ENCODE data around the gene MAML1. TPM values are rescaled to one million over a fixed set of nuclear protein-coding genes. Genes with fewer than 3 reads are reported as not detected.

The MAML1 gene
- total and polyA plus RNA-seq, 7 experiments from 2014 or later, result 3.5 to 51.2 (median 33.4) TPM

DNA sequence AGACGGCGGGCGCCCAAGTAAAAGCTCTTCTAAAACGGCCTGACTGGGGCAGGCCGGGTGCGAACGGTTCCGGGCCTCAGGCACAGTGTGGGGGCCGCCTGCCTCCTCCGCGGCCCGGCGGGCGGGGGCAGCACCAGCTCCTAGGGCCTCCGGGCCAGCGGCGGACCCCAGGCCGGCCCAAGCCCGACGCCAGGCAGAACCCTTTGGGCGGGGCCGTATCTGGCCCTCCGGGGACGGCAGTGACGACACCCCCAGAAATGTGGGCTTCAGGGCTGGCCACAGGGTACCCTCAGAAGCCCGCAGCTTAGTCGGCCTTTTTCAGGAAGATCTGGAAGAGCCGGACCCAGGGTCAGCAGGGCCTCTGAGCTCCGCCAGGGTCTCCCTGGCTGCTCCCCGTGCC is 65.1 kb downstream of the MAML1 start:
- Mint-ChIP-seq H3K9me3 (peaks cover 0 to 4% (median 0%) of the 10 kb centered on the region in 11 donors), H3K27ac (no peak overlapping the region), H3K27me3 (no peaks in the 10 kb centered on the region), H3K36me3 (peaks cover 0 to 9% (median 3%) of the 10 kb centered on the region in 5 donors), H3K4me3 (peak overlapping the region in 2 of 10 donors; percentile 9 to 20), H3K4me1 (peaks cover 23 to 42% (median 32%) of the 10 kb centered on the region in 7 donors)
- intact Hi-C loops (cut with micrococcal nuclease), result loop anchor here (2.0 to 5.0 kb wide), 5 partner anchors 65 to 1645 kb away; partner anchors contain the start of genes CANX (in 1 of the 2), HNRNPH1 (in 1 of the 2), MAML1 (in 1 of the 2) and NHP2 (in 1 of the 2)
- Histone ChIP-seq H3K27ac (ENCODE audit: low read depth, low read length) (no peak overlapping the region), H3K9me3 (ENCODE audit: control insufficient read depth in 2 of 3, low read length in 3 of 3) (no peaks in the 10 kb centered on the region), H3K27me3 (ENCODE audit: control insufficient read depth in 2 of 2, insufficient read depth in 2 of 2, low read length in 2 of 2) (no peaks in the 10 kb centered on the region), H3K36me3 (ENCODE audit: control insufficient read depth in 2 of 3, insufficient read depth in 3 of 3, low read length in 3 of 3) (peaks cover 0 to 21% (median 0%) of the 10 kb centered on the region in 3 experiments), H3K4me1 (ENCODE audit: control insufficient read depth in 2 of 2, insufficient read depth in 2 of 2, low read length in 2 of 2) (peaks cover 24 to 28% of the 10 kb centered on the region in 2 donors), H3K4me3 (ENCODE audit: low read length) (no peak overlapping the region)
- DNase-seq (no peak), ATAC-seq (no peak)
- ChIA-PET POLR2A (interaction anchor here (0.6 to 2.9 kb wide), 5 partner anchors 8 to 546 kb away, joined by 3 to 8 read pairs (median 7); partner anchors contain the start of genes HNRNPH1, MAML1 and TBC1D9B), CTCF (interaction anchor here (0.7 to 4.3 kb wide), 4 partner anchors 35 to 179 kb away, joined by 3 to 36 read pairs (median 3); no protein-coding TSS in a partner anchor)

DNA sequence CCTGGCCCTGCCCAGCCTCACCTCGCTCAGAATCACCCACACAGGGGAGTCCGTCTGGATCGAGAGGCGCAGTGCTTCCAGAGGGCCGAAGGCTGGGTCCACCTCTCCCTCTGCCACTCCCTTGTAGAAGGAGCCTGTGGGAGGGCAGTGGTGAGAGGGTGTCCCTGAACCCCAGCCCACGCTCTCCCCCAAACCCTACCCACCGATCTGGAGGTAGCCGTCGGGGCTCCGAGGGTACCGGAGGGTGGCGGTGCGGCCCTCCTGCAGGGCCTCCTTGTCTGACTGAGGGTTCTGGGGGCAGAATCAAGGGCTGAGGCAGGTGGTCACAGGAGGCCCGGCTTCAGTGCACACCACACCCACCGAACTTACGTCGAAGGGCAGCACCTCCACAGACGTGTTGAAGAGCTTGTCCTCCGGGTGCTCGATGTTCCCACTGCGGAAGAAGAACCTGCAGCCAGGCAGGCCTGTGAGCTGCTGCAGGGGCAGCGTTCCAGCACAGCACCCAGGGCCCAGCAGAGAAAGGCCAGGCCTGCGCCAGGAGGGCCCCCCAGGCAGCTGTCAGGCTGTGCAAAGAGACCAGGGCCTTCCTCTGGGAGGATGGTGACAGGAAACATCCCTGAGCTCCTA is 65.6 kb downstream of the MAML1 start:
- peaks cover 0 to 4% (median 0%) of the 10 kb centered on the region in 11 donors for H3K9me3 Mint-ChIP-seq
- CTCF ChIA-PET, result interaction anchor here (1.4 to 4.3 kb wide), 2 partner anchors 35 to 55 kb away, joined by 3 to 36 read pairs; no protein-coding TSS in a partner anchor
- no peaks in the 10 kb centered on the region for H3K9me3 ChIP-seq (ENCODE audit: control insufficient read depth in 2 of 3, low read length in 3 of 3)
- no peak overlapping the region for H3K27ac Mint-ChIP-seq
- H3K4me1 ChIP-seq (ENCODE audit: control insufficient read depth in 2 of 2, insufficient read depth in 2 of 2, low read length in 2 of 2), result peaks cover 28 to 29% of the 10 kb centered on the region in 2 donors
- H3K4me3 ChIP-seq (ENCODE audit: low read length), result no peak overlapping the region
- DNase-seq (no peak), ATAC-seq (no peak)
- intact Hi-C loops (cut with micrococcal nuclease), result loop anchor here (5.0 kb wide), 4 partner anchors 101 to 1646 kb away; partner anchors contain the start of genes CANX (in 1 of the 2), HNRNPH1 (in 1 of the 2) and NHP2 (in 1 of the 2)
- H3K4me3 Mint-ChIP-seq, result peak overlapping the region in 1 of 10 donors; percentile 25
- no peak overlapping the region for H3K27ac ChIP-seq (ENCODE audit: low read depth, low read length)
- no peaks in the 10 kb centered on the region for H3K27me3 ChIP-seq (ENCODE audit: control insufficient read depth in 2 of 2, insufficient read depth in 2 of 2, low read length in 2 of 2)
- POLR2A ChIA-PET, result interaction anchor here (0.6 to 2.9 kb wide), 4 partner anchors 21 to 547 kb away, joined by 3 to 8 read pairs (median 3); partner anchors contain the start of gene HNRNPH1
- peaks cover 0 to 21% (median 0%) of the 10 kb centered on the region in 3 experiments for H3K36me3 ChIP-seq (ENCODE audit: control insufficient read depth in 2 of 3, insufficient read depth in 3 of 3, low read length in 3 of 3)
- H3K36me3 Mint-ChIP-seq, result peaks cover 0 to 9% (median 3%) of the 10 kb centered on the region in 5 donors
- H3K4me1 Mint-ChIP-seq, result peaks cover 22 to 41% (median 32%) of the 10 kb centered on the region in 7 donors
- H3K27me3 Mint-ChIP-seq, result no peaks in the 10 kb centered on the region

DNA sequence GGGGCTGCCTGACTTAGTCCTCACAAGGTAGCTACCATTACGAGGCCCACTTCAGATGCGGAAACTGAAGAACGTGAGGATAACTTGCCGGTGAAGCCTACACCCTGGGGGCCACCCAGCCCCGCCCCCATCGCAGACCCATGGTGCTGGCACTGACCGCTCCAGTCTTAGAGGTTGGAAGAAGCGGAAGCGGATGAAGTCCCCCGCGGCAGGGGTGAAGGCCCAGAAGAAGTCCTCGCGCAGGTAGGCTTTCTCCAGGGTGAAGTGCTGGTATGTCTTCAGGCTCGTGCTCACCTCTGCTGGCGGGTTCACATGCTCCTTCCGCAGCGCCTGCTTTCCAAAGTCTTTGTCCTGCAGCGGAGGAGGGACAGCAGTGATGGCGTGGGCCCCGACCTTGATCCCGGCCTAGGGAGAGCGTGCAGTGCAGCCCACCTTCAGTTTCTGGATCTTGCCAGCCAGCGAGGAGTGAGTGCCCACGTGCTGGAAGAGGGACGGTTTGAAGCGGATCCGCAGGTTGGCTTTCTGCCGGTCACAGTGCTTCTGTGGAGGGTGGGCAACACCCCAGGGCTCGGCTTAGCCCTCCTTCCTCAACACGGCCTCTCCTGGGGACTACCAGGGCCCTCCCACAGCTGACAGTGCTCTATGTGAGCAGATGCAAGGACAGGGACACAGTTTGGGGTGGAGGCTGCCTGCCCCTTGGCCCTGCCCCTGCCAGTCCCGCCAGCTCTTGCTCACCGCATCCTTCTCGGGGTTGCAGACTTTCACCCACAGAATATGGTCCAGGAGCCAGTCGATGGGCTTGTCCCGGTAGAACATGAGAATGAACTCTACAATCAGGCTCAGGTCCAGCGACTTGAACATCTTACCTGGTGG is 66.4 kb downstream of the MAML1 start:
- H3K27ac Mint-ChIP-seq, result no peak overlapping the region
- DNase-seq, result no peak
- H3K4me3 ChIP-seq (ENCODE audit: low read length), result no peak overlapping the region

DNA sequence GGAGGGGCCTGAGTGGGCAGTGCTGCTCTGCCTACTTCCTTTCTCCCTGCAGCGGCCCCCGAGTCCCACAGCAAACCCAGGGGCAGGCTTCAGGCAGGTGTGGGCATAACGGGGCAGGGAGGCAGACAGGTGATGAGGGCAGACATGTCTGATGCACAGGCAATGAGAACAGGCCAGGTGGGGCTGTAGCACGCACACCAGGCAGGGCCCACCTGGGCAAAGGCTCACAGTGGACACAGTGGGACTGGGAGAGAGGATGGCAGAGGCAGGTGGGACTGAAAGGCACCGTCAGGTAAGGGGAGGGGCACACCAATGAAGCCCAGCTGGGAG is 67.0 kb downstream of the MAML1 start:
- H3K27ac Mint-ChIP-seq, result no peak overlapping the region
- H3K36me3 Mint-ChIP-seq, result peaks cover 0 to 9% (median 3%) of the 10 kb centered on the region in 5 donors
- no peaks in the 10 kb centered on the region for H3K27me3 Mint-ChIP-seq
- H3K4me3 Mint-ChIP-seq, result peak overlapping the region in 2 of 10 donors; percentile 23
- Histone ChIP-seq H3K4me3 (ENCODE audit: low read length) (no peak overlapping the region), H3K9me3 (ENCODE audit: control insufficient read depth in 2 of 3, low read length in 3 of 3) (no peaks in the 10 kb centered on the region), H3K4me1 (ENCODE audit: control insufficient read depth in 2 of 2, insufficient read depth in 2 of 2, low read length in 2 of 2) (peaks cover 26 to 28% of the 10 kb centered on the region in 2 donors), H3K27me3 (ENCODE audit: control insufficient read depth in 2 of 2, insufficient read depth in 2 of 2, low read length in 2 of 2) (no peaks in the 10 kb centered on the region), H3K27ac (ENCODE audit: low read depth, low read length) (no peak overlapping the region), H3K36me3 (ENCODE audit: control insufficient read depth in 2 of 3, insufficient read depth in 3 of 3, low read length in 3 of 3) (peaks cover 0 to 21% (median 0%) of the 10 kb centered on the region in 3 experiments)
- intact Hi-C loops (cut with micrococcal nuclease), result loop anchor here (5.0 kb wide), 4 partner anchors 102 to 1647 kb away; partner anchors contain the start of genes CANX (in 1 of the 2), HNRNPH1 (in 1 of the 2) and NHP2 (in 1 of the 2)
- ChIA-PET POLR2A (interaction anchor here (1.3 kb wide), 1 partner anchor 20 kb away, joined by 3 read pairs; no protein-coding TSS in a partner anchor), CTCF (no interaction called here)
- peaks cover 26 to 41% (median 32%) of the 10 kb centered on the region in 7 donors for H3K4me1 Mint-ChIP-seq
- H3K9me3 Mint-ChIP-seq, result peaks cover 0 to 4% (median 0%) of the 10 kb centered on the region in 11 donors
- ATAC-seq, result no peak
- no peak for DNase-seq

More for the DNA sequence above, 66.4 kb downstream of the MAML1 start:
- Histone ChIP-seq H3K9me3 (ENCODE audit: control insufficient read depth in 2 of 3, low read length in 3 of 3) (no peaks in the 10 kb centered on the region), H3K27ac (ENCODE audit: low read depth, low read length) (no peak overlapping the region), H3K27me3 (ENCODE audit: control insufficient read depth in 2 of 2, insufficient read depth in 2 of 2, low read length in 2 of 2) (no peaks in the 10 kb centered on the region), H3K36me3 (ENCODE audit: control insufficient read depth in 2 of 3, insufficient read depth in 3 of 3, low read length in 3 of 3) (peaks cover 0 to 21% (median 0%) of the 10 kb centered on the region in 3 experiments), H3K4me1 (ENCODE audit: control insufficient read depth in 2 of 2, insufficient read depth in 2 of 2, low read length in 2 of 2) (peaks cover 26 to 28% of the 10 kb centered on the region in 2 donors)
- peaks cover 0 to 9% (median 3%) of the 10 kb centered on the region in 5 donors for H3K36me3 Mint-ChIP-seq
- CTCF ChIA-PET, result no interaction called here
- POLR2A ChIA-PET, result interaction anchor here (0.6 to 1.3 kb wide), 3 partner anchors 21 to 29 kb away, joined by 3 read pairs; no protein-coding TSS in a partner anchor
- H3K27me3 Mint-ChIP-seq, result no peaks in the 10 kb centered on the region
- peak overlapping the region in 2 of 10 donors; percentile 23 for H3K4me3 Mint-ChIP-seq
- intact Hi-C loops (cut with micrococcal nuclease), result loop anchor here (5.0 kb wide), 4 partner anchors 102 to 1647 kb away; partner anchors contain the start of genes CANX (in 1 of the 2), HNRNPH1 (in 1 of the 2) and NHP2 (in 1 of the 2)
- peaks cover 0 to 4% (median 0%) of the 10 kb centered on the region in 11 donors for H3K9me3 Mint-ChIP-seq
- no peak for ATAC-seq
- peaks cover 20 to 41% (median 32%) of the 10 kb centered on the region in 7 donors for H3K4me1 Mint-ChIP-seq

DNA sequence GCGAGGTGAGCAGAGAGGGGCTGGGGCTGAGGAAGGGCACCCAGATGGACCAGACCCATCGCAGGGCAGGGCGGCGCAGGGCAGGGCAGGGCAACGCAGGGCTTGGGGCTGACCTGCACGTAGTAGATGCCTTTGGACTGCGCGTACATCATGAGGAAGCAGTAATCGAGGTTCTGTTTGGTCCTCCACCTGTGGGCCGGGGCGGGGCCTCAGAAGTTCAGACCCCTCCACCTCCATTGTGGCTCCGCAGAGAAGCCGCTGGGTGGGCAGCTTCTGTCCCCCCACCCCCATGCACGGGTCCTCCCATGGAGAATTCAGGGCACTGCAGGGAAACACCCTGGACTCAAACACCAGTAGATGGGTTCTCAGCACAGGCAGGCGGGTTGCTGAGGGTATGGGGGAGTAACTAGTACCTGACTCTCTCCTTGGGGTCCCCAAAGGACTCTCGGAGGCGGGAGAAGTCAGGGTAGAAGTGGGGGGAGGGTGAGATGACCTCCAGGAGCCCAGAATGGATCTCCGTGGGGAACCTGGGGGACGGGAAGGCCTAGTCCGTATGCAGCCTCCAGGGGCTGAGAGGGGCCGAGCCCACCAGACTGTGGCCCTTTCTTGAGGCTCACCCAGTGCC is 67.6 kb downstream of the MAML1 start:
- Histone ChIP-seq H3K4me1 (ENCODE audit: control insufficient read depth in 2 of 2, insufficient read depth in 2 of 2, low read length in 2 of 2) (peaks cover 26 to 28% of the 10 kb centered on the region in 2 donors), H3K27ac (ENCODE audit: low read depth, low read length) (no peak overlapping the region), H3K4me3 (ENCODE audit: low read length) (no peak overlapping the region), H3K9me3 (ENCODE audit: control insufficient read depth in 2 of 3, low read length in 3 of 3) (no peaks in the 10 kb centered on the region), H3K36me3 (ENCODE audit: control insufficient read depth in 2 of 3, insufficient read depth in 3 of 3, low read length in 3 of 3) (peaks cover 0 to 21% (median 0%) of the 10 kb centered on the region in 3 experiments), H3K27me3 (ENCODE audit: control insufficient read depth in 2 of 2, insufficient read depth in 2 of 2, low read length in 2 of 2) (no peaks in the 10 kb centered on the region)
- ChIA-PET CTCF (interaction anchor here (0.5 kb wide), 1 partner anchor 63 kb away, joined by 3 read pairs; no protein-coding TSS in a partner anchor), POLR2A (interaction anchor here (1.3 kb wide), 1 partner anchor 20 kb away, joined by 3 read pairs; no protein-coding TSS in a partner anchor)
- H3K36me3 Mint-ChIP-seq, result peaks cover 0 to 9% (median 3%) of the 10 kb centered on the region in 5 donors
- no peak for DNase-seq
- H3K27me3 Mint-ChIP-seq, result no peaks in the 10 kb centered on the region
- ATAC-seq, result no peak
- peaks cover 0 to 4% (median 0%) of the 10 kb centered on the region in 11 donors for H3K9me3 Mint-ChIP-seq
- intact Hi-C loops (cut with micrococcal nuclease), result loop anchor here (5.0 kb wide), 1 partner anchor 272 kb away; the partner anchor contains the start of gene RNF130 (in 2 of the 2)
- H3K27ac Mint-ChIP-seq, result no peak overlapping the region
- peaks cover 31 to 41% (median 32%) of the 10 kb centered on the region in 7 donors for H3K4me1 Mint-ChIP-seq
- no peak overlapping the region for H3K4me3 Mint-ChIP-seq

Measured in naive thymus-derived CD4-positive, alpha-beta T cell (primary cell).